SK-N-SH (cell line): ENCODE data around the gene SNRNP27. TPM values are rescaled to one million over a fixed set of nuclear protein-coding genes. Genes with fewer than 3 reads are reported as not detected.

Source experiments
- CTCF ChIA-PET: fragments of 300-600, 350-600 bp; formaldehyde crosslinking; extraction: SDS; loops from one replicate; lab custom pipeline; 2021; lab: Yijun Ruan, JAX
- POLR2A ChIA-PET: fragments of 350-600 bp; sonication (Branson Sonifier 250); formaldehyde crosslinking; extraction: SDS; loops from one replicate; lab custom pipeline; 2020; ENCODE audit warnings: antibody characterized with exemption, inconsistent platforms; lab: Yijun Ruan, JAX
- DNase-seq: peaks from one replicate; pipeline ENCODE4 v3.0.0; 2012
- H2AFZ ChIP-seq: fragments of 200-600 bp; sonication (generic); 2 replicates; pipeline ENCODE4 v1.8.1; 2016; ENCODE audit warnings: antibody characterized with exemption, mild to moderate bottlenecking, low read depth
- H3F3A ChIP-seq: fragments of 200-600 bp; sonication (generic); replicated peaks from 2 replicates; pipeline ENCODE3; 2016; ENCODE audit warnings: antibody characterized with exemption, mild to moderate bottlenecking; ENCODE audit not compliant: insufficient read depth
- H3K27ac ChIP-seq, 2 experiments: fragments of 200-500 bp in 1 of 2; fragments of 200-600 bp in 1 of 2; sonication (Bioruptor generic) in 1 of 2; sonication (generic), shearing (Covaris generic) in 1 of 2; 2 replicates each; pipeline versions ENCODE4 v1.5.1 to v1.6.1; 2014 to 2016; ENCODE audit warnings: low read depth in 2 of 2, inconsistent platforms in 1 of 2, low read length in 1 of 2, mild to moderate bottlenecking in 1 of 2, mixed read lengths in 1 of 2
- H3K27me3 ChIP-seq: fragments of 200-600 bp; sonication (generic), shearing (Covaris generic); 2 replicates; pipeline ENCODE4 v1.6.1; 2016; ENCODE audit warnings: mixed run types; ENCODE audit not compliant: insufficient read depth
- H3K36me3 ChIP-seq, 2 experiments: fragments of 200-500 bp in 1 of 2; fragments of 200-600 bp in 1 of 2; sonication (Bioruptor generic) in 1 of 2; sonication (generic) in 1 of 2; replicated peaks in 1 of 2; 2 replicates each; pipeline versions ENCODE3 to v1.5.1; 2014 to 2016; ENCODE audit warnings: low read length in 1 of 2, mild to moderate bottlenecking in 1 of 2; ENCODE audit not compliant: insufficient read depth in 2 of 2, control insufficient read depth in 1 of 2
- H3K4me1 ChIP-seq, 2 experiments: fragments of 200-500 bp in 1 of 2; fragments of 200-600 bp in 1 of 2; sonication (Bioruptor generic) in 1 of 2; sonication (generic), shearing (Covaris generic) in 1 of 2; 2 replicates each; pipeline versions ENCODE4 v1.5.1 to v1.6.1; 2014 to 2016; ENCODE audit warnings: low read depth in 1 of 2, low read length in 1 of 2, mixed run types in 1 of 2; ENCODE audit not compliant: insufficient read depth in 2 of 2, control insufficient read depth in 1 of 2
- H3K4me2 ChIP-seq: fragments of 200-600 bp; sonication (generic), shearing (Covaris generic); 2 replicates; pipeline ENCODE4 v1.6.1; 2017; ENCODE audit warnings: mixed run types
- H3K4me3 ChIP-seq, 2 experiments: fragments of 200-500 bp in 1 of 2; fragments of 200-600 bp in 1 of 2; sonication (Bioruptor generic) in 1 of 2; sonication (generic), shearing (Covaris generic) in 1 of 2; 2 replicates each; pipeline versions ENCODE4 v1.5.1 to v1.8.1; 2014 to 2016; ENCODE audit warnings: low read depth in 2 of 2, inconsistent platforms in 1 of 2, low read length in 1 of 2, mild to moderate bottlenecking in 1 of 2, mixed read lengths in 1 of 2, moderate library complexity in 1 of 2
- H3K79me2 ChIP-seq: fragments of 200-600 bp; sonication (generic); 2 replicates; pipeline ENCODE4 v1.8.1; 2017; ENCODE audit warnings: mild to moderate bottlenecking; ENCODE audit not compliant: insufficient read depth
- H3K9ac ChIP-seq: fragments of 200-600 bp; sonication (generic); 2 replicates; pipeline ENCODE4 v1.6.1; 2017; ENCODE audit warnings: mixed run types
- H3K9me2 ChIP-seq: fragments of 200-600 bp; sonication (generic); 2 replicates; pipeline ENCODE4 v1.6.1; 2017; ENCODE audit warnings: mixed run types
- H3K9me3 ChIP-seq: fragments of 200-600 bp; sonication (generic); 2 replicates; pipeline ENCODE4 v1.6.1; 2017; ENCODE audit warnings: mixed run types, mild to moderate bottlenecking, moderate library complexity
- H4K20me1 ChIP-seq: fragments of 200-600 bp; sonication (generic); 2 replicates; pipeline ENCODE4 v1.6.1; 2017; ENCODE audit warnings: mild to moderate bottlenecking, mixed run types; ENCODE audit not compliant: insufficient read depth
- CTCF ChIP-seq: fragments of 200-600 bp; sonication (generic); IDR thresholded peaks from 2 replicates; pipeline ENCODE4 v1.6.1; 2017; ENCODE audit warnings: antibody characterized with exemption, mild to moderate bottlenecking, moderate library complexity
- FOXJ3 ChIP-seq: sonication (generic); formaldehyde crosslinking; IDR thresholded peaks from 2 replicates; pipeline ENCODE4 v1.5.1; 2020; ENCODE audit warnings: mild to moderate bottlenecking, missing genetic modification reagents
- FOXM1 ChIP-seq: IDR thresholded peaks from 2 replicates; pipeline ENCODE4 v1.4.0; 2012; ENCODE audit warnings: low read depth, mild to moderate bottlenecking
- RAD21 ChIP-seq: IDR thresholded peaks from 2 replicates; pipeline ENCODE4 v1.6.1; 2012; ENCODE audit warnings: mild to moderate bottlenecking, low read length
- RFX5 ChIP-seq: IDR thresholded peaks from 2 replicates; pipeline ENCODE4 v1.6.1; 2012; ENCODE audit warnings: mild to moderate bottlenecking, improper control_type of control experiment, low read length
- RXRA ChIP-seq: IDR thresholded peaks from 2 replicates; pipeline ENCODE4 v1.4.0; 2012; ENCODE audit warnings: low read depth, mild to moderate bottlenecking, borderline replicate concordance
- SIN3A ChIP-seq: IDR thresholded peaks from 2 replicates; pipeline ENCODE4 v1.6.1; 2012; ENCODE audit warnings: low read depth, mild to moderate bottlenecking, low read length, moderate library complexity, borderline replicate concordance
- SMC3 ChIP-seq: IDR thresholded peaks from 2 replicates; pipeline ENCODE4 v1.6.1; 2012; ENCODE audit warnings: low read depth, low read length, improper control_type of control experiment
- TCF12 ChIP-seq: IDR thresholded peaks from 2 replicates; pipeline ENCODE4 v1.4.0; 2012
- TEAD4 ChIP-seq: IDR thresholded peaks from 2 replicates; pipeline ENCODE4 v1.4.0; 2012; ENCODE audit warnings: mild to moderate bottlenecking, borderline replicate concordance; ENCODE audit not compliant: insufficient read depth
- YY1 ChIP-seq: IDR thresholded peaks from 2 replicates; pipeline ENCODE4 v1.4.0; 2012; ENCODE audit warnings: low read depth, mild to moderate bottlenecking
- WGBS: methylation state at CpG from one replicate; pipeline ENCODE4 v1.1.6; 2017; ENCODE audit warnings: low lambda C conversion rate; 5-methylcytosine and 5-hydroxymethylcytosine counted together
- polyA plus RNA-seq, 3 experiments: library from polyadenylated mRNA; depleted of rRNA; stranded (reverse); fragments of >200 nt; gene quantifications; 2 replicates each; pipeline ENCODE4 v1.2.3, GENCODE V29; 2012
- TF ChIP-seq, protein P1 (sequence below): IDR thresholded peaks from 2 replicates; pipeline ENCODE4 v1.4.0; 2012; ENCODE audit warnings: low read depth, borderline replicate concordance
- TF ChIP-seq, protein P2 (sequence below): IDR thresholded peaks from 2 replicates; pipeline ENCODE4 v1.4.0; 2012; ENCODE audit warnings: low read depth
- TF ChIP-seq, protein P3 (sequence below): IDR thresholded peaks from 2 replicates; pipeline ENCODE4 v1.4.0; 2012; ENCODE audit warnings: low read depth, borderline replicate concordance

SNRNP27 gene
- polyA plus RNA-seq, 1 of the 3 experiments (the other 2 are of a cell fraction) = 68.4 TPM

GRCh38 chr2:69952336-69953115, 58.8 kb downstream of the SNRNP27 start:
- H3K79me2 ChIP-seq = no peaks in the 10 kb centered on the region
- H3K27me3 ChIP-seq = peaks cover 12% of the 10 kb centered on the region; the same call in 1 of the 2 replicates
- 78% methylated on average over 6 of the region's 6 CpGs for WGBS
- no peaks in the 10 kb centered on the region for H3K9me2 ChIP-seq
- TF ChIP-seq SIN3A = no peak
- TF ChIP-seq TCF12 = no peak
- no peak for TF ChIP-seq YY1
- no peak for TF ChIP-seq CTCF
- TF ChIP-seq, protein P1, sequence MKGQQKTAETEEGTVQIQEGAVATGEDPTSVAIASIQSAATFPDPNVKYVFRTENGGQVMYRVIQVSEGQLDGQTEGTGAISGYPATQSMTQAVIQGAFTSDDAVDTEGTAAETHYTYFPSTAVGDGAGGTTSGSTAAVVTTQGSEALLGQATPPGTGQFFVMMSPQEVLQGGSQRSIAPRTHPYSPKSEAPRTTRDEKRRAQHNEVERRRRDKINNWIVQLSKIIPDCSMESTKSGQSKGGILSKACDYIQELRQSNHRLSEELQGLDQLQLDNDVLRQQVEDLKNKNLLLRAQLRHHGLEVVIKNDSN = no peak
- no peak for TF ChIP-seq FOXJ3 (CRISPR knock-in tag)
- no peak for TF ChIP-seq RAD21
- no peak for TF ChIP-seq RFX5
- TF ChIP-seq, protein P2, sequence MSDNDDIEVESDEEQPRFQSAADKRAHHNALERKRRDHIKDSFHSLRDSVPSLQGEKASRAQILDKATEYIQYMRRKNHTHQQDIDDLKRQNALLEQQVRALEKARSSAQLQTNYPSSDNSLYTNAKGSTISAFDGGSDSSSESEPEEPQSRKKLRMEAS = no peak
- no peak for TF ChIP-seq FOXM1
- no peak for TF ChIP-seq TEAD4
- no peak for TF ChIP-seq SMC3
- TF ChIP-seq, protein P3, sequence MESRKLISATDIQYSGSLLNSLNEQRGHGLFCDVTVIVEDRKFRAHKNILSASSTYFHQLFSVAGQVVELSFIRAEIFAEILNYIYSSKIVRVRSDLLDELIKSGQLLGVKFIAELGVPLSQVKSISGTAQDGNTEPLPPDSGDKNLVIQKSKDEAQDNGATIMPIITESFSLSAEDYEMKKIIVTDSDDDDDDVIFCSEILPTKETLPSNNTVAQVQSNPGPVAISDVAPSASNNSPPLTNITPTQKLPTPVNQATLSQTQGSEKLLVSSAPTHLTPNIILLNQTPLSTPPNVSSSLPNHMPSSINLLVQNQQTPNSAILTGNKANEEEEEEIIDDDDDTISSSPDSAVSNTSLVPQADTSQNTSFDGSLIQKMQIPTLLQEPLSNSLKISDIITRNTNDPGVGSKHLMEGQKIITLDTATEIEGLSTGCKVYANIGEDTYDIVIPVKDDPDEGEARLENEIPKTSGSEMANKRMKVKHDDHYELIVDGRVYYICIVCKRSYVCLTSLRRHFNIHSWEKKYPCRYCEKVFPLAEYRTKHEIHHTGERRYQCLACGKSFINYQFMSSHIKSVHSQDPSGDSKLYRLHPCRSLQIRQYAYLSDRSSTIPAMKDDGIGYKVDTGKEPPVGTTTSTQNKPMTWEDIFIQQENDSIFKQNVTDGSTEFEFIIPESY = no peak
- no peak for TF ChIP-seq RXRA
- TF ChIP-seq, all 33 proteins: peak for 0
- no peak overlapping the region for H3K27ac ChIP-seq
- H3K4me1 ChIP-seq = no peaks in the 10 kb centered on the region
- H3K4me2 ChIP-seq = no peak overlapping the region
- no peaks in the 10 kb centered on the region for H3K9me3 ChIP-seq
- H2AFZ ChIP-seq = no peak overlapping the region
- CTCF ChIA-PET = interaction anchor here (0.8 kb wide), 1 partner anchor 11 kb away, joined by 3 read pairs; no protein-coding TSS in a partner anchor
- POLR2A ChIA-PET = no interaction called here
- H3F3A ChIP-seq = no peaks in the 10 kb centered on the region
- no peak for DNase-seq
- no peak overlapping the region for H3K4me3 ChIP-seq
- H3K9ac ChIP-seq = no peak overlapping the region
- H3K36me3 ChIP-seq = no peaks in the 10 kb centered on the region
- no peaks in the 10 kb centered on the region for H4K20me1 ChIP-seq
